ENCODE measurements around the gene KCNE4.

DNA sequence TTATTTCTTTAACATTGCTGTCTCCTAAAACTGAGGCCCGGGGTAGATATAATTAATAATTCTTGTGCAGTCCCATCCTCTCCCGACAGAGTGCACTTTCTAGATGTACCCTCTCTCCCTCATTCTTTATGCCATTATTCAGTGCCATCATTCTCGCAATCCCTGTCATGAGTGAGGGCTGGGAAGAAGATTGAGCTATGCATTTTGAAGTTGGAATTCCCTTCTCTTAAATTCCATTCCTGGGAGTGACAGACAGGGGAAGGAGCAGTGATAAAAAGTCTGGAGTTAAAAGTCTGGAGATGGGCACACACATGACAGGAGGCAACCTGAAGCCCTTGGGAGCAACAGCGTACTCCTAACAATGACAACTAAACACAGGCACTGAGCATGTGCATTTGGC lies 2.6 kb upstream of the KCNE4 start:
- TF ChIP-seq, protein P1, sequence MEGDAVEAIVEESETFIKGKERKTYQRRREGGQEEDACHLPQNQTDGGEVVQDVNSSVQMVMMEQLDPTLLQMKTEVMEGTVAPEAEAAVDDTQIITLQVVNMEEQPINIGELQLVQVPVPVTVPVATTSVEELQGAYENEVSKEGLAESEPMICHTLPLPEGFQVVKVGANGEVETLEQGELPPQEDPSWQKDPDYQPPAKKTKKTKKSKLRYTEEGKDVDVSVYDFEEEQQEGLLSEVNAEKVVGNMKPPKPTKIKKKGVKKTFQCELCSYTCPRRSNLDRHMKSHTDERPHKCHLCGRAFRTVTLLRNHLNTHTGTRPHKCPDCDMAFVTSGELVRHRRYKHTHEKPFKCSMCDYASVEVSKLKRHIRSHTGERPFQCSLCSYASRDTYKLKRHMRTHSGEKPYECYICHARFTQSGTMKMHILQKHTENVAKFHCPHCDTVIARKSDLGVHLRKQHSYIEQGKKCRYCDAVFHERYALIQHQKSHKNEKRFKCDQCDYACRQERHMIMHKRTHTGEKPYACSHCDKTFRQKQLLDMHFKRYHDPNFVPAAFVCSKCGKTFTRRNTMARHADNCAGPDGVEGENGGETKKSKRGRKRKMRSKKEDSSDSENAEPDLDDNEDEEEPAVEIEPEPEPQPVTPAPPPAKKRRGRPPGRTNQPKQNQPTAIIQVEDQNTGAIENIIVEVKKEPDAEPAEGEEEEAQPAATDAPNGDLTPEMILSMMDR (IDR thresholded peaks at IDR 0.05) = no peak
- no peak for TF ChIP-seq POLR2A (IDR thresholded peaks at IDR 0.05)

Measured in prostate gland (tissue), 2 donors.